Skeletal muscle satellite cell (primary cell): Measurements from ENCODE around the gene PAEP.

Experiments used
- H3K27me3 ChIP-seq: 2 replicates; pipeline ENCODE4 v1.7.0; 2013; ENCODE audit warnings: low read length; ENCODE audit not compliant: control insufficient read depth, insufficient read depth
- H3K36me3 ChIP-seq: 2 replicates; pipeline ENCODE4 v1.7.0; 2013; ENCODE audit warnings: mild to moderate bottlenecking, control low read depth, low read length; ENCODE audit not compliant: insufficient read depth
- H3K4me1 ChIP-seq: 2 replicates; pipeline ENCODE4 v1.7.0; 2013; ENCODE audit warnings: low read length; ENCODE audit not compliant: control insufficient read depth, insufficient read depth
- H3K4me2 ChIP-seq: 2 replicates; pipeline ENCODE4 v1.7.0; 2013; ENCODE audit warnings: mild to moderate bottlenecking, low read length
- H3K4me3 ChIP-seq: 2 replicates; pipeline ENCODE4 v1.7.0; 2013; ENCODE audit warnings: low read length
- H3K9ac ChIP-seq: 2 replicates; pipeline ENCODE4 v1.7.0; 2013; ENCODE audit warnings: mild to moderate bottlenecking, low read depth, low read length, moderate library complexity
- H3K9me3 ChIP-seq: replicated peaks from 2 replicates; pipeline ENCODE4 v1.7.0; 2013; ENCODE audit warnings: mild to moderate bottlenecking, control low read depth, low read length

The PAEP gene

GRCh38 chr9:135520916-135521607 lies 40.5 kb upstream of the PAEP start, which contains the start of gene LCN1:
Gene LCN1, plus strand, starts transcription at chr9:135521440. Its CDS starts 58 bp downstream, at chr9:135521498.
- H3K36me3 ChIP-seq = no peaks in the 10 kb centered on the region
- H3K9me3 ChIP-seq = no peaks in the 10 kb centered on the region
- peaks cover 18% of the 10 kb centered on the region for H3K27me3 ChIP-seq
- H3K4me1 ChIP-seq = no peaks in the 10 kb centered on the region
- H3K4me3 ChIP-seq = no peak within 1 kb of the TSS
- no peak within 1 kb of the TSS for H3K4me2 ChIP-seq
- no peak within 1 kb of the TSS for H3K9ac ChIP-seq

GRCh38 chr9:135521608-135522095 lies 39.9 kb upstream of the PAEP start:
- Histone ChIP-seq H3K4me2 (no peak overlapping the region), H3K9ac (no peak overlapping the region), H3K4me1 (no peaks in the 10 kb centered on the region)

GRCh38 chr9:135522137-135522877 lies 39.2 kb upstream of the PAEP start:
- Histone ChIP-seq H3K9me3 (no peaks in the 10 kb centered on the region), H3K27me3 (peaks cover 18% of the 10 kb centered on the region), H3K4me1 (no peaks in the 10 kb centered on the region), H3K4me3 (no peak overlapping the region), H3K36me3 (no peaks in the 10 kb centered on the region), H3K4me2 (no peak overlapping the region), H3K9ac (no peak overlapping the region)

More at GRCh38 chr9:135521608-135522095, 39.9 kb upstream of the PAEP start:
- Histone ChIP-seq H3K4me3 (no peak overlapping the region), H3K9me3 (no peaks in the 10 kb centered on the region), H3K36me3 (no peaks in the 10 kb centered on the region), H3K27me3 (peaks cover 18% of the 10 kb centered on the region)

GRCh38 chr9:135522931-135523330 lies 38.6 kb upstream of the PAEP start:
- Histone ChIP-seq H3K4me3 (no peak overlapping the region), H3K36me3 (no peaks in the 10 kb centered on the region), H3K9me3 (no peaks in the 10 kb centered on the region), H3K4me1 (no peaks in the 10 kb centered on the region), H3K9ac (no peak overlapping the region), H3K4me2 (no peak overlapping the region), H3K27me3 (peaks cover 18% of the 10 kb centered on the region)

GRCh38 chr9:135523521-135524129 lies 37.9 kb upstream of the PAEP start:
- H3K4me2 ChIP-seq = no peak overlapping the region
- H3K4me3 ChIP-seq = no peak overlapping the region
- peaks cover 12% of the 10 kb centered on the region for H3K27me3 ChIP-seq
- H3K4me1 ChIP-seq = no peaks in the 10 kb centered on the region
- no peaks in the 10 kb centered on the region for H3K36me3 ChIP-seq
- no peaks in the 10 kb centered on the region for H3K9me3 ChIP-seq
- H3K9ac ChIP-seq = no peak overlapping the region

- Histone ChIP-seq H3K9me3 (no peaks in the 10 kb centered on the region), H3K4me1 (no peaks in the 10 kb centered on the region), H3K9ac (no peak overlapping the region), H3K4me3 (no peak overlapping the region), H3K4me2 (no peak overlapping the region), H3K36me3 (no peaks in the 10 kb centered on the region), H3K27me3 (peaks cover 12% of the 10 kb centered on the region)
Observed at GRCh38 chr9:135524130-135524861, 37.3 kb upstream of the PAEP start.

GRCh38 chr9:135525241-135526088 lies 36.1 kb upstream of the PAEP start:
- Histone ChIP-seq H3K4me3 (no peak overlapping the region), H3K9ac (no peak overlapping the region), H3K4me1 (no peaks in the 10 kb centered on the region), H3K36me3 (no peaks in the 10 kb centered on the region), H3K27me3 (peaks cover 7% of the 10 kb centered on the region), H3K4me2 (no peak overlapping the region), H3K9me3 (no peaks in the 10 kb centered on the region)

- no peaks in the 10 kb centered on the region for H3K36me3 ChIP-seq
- no peak overlapping the region for H3K4me2 ChIP-seq
- H3K4me1 ChIP-seq = no peaks in the 10 kb centered on the region
- peaks cover 3% of the 10 kb centered on the region for H3K27me3 ChIP-seq
- H3K9ac ChIP-seq = no peak overlapping the region
- no peak overlapping the region for H3K4me3 ChIP-seq
- no peaks in the 10 kb centered on the region for H3K9me3 ChIP-seq
Observed at GRCh38 chr9:135526089-135526729, 35.3 kb upstream of the PAEP start.

GRCh38 chr9:135526730-135527571 lies 34.6 kb upstream of the PAEP start:
- Histone ChIP-seq H3K4me3 (no peak overlapping the region), H3K9me3 (no peaks in the 10 kb centered on the region), H3K36me3 (no peaks in the 10 kb centered on the region), H3K27me3 (peaks cover 3% of the 10 kb centered on the region), H3K9ac (no peak overlapping the region), H3K4me2 (no peak overlapping the region), H3K4me1 (no peaks in the 10 kb centered on the region)
